ENCODE results near the gene SSH3. TPM values are rescaled to one million over a fixed set of nuclear protein-coding genes. Genes with fewer than 3 reads are reported as not detected.
A peak's percentile ranks its signal among the peaks of the same experiment; 100 is the strongest.

Gene SSH3
- total RNA-seq, 6 experiments from 2014 or later = 10.9 to 17.9 (median 14.5) TPM

DNA sequence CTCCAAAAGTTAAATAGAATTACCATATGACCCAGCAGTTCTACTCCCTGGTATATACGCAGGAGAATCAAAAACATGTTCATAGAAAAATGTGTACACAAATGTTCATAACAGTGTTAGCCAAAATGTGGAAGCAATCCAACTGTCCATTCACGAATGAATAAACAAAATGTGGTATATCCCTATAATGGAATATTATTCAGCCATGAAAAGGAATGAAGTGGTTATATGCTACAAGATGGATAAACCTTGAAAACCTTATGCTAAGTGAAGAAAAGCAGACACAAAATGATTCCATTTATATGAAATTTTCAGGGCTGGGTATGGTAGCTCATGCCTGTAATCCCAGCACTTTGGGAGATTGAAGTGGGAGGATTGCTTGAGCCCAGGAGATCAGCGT is 33.9 kb downstream of the SSH3 start:
- H3K9me3 ChIP-seq = no peaks in the 10 kb centered on the region
- intact Hi-C loops (cut with DNase I) = no loop called here
- 94% methylated on average over 3 of the region's 3 CpGs for WGBS (ENCODE audit: insufficient coverage, low coverage, low lambda C conversion rate, missing lambda C conversion rate)
- DNase-seq = no peak
- H3K4me3 ChIP-seq = no peak overlapping the region
- TF ChIP-seq CTCF (IDR thresholded peaks at IDR 0.05) = no peak
- no peak for TF ChIP-seq POLR2A (IDR thresholded peaks at IDR 0.05)
- H3K27me3 ChIP-seq = no peaks in the 10 kb centered on the region
- H3K4me1 ChIP-seq = no peaks in the 10 kb centered on the region
- no peaks in the 10 kb centered on the region for H3K36me3 ChIP-seq
- ATAC-seq = no peak
- H3K27ac ChIP-seq = no peak overlapping the region

- TF ChIP-seq CTCF (IDR thresholded peaks at IDR 0.05) (no peak), POLR2A (IDR thresholded peaks at IDR 0.05) (no peak)
- Histone ChIP-seq H3K4me1 (no peaks in the 10 kb centered on the region), H3K36me3 (no peaks in the 10 kb centered on the region), H3K27me3 (no peaks in the 10 kb centered on the region), H3K4me3 (no peak overlapping the region), H3K27ac (no peak overlapping the region), H3K9me3 (no peaks in the 10 kb centered on the region)
- 76% methylated on average over 3 of the region's 4 CpGs for whole genome bisulfite sequencing (ENCODE audit: insufficient coverage, low coverage, low lambda C conversion rate, missing lambda C conversion rate)
- no peak for DNase-seq
- ATAC-seq = no peak
- intact Hi-C loops (cut with DNase I) = no loop called here
These were observed 40.9 kb downstream of the SSH3 start for GRCh38 chr11:67344264-67344663.

- no peaks in the 10 kb centered on the region for H3K9me3 ChIP-seq
- no peaks in the 10 kb centered on the region for H3K4me1 ChIP-seq
- 79% methylated on average over 3 of the region's 8 CpGs for WGBS (ENCODE audit: insufficient coverage, low coverage, low lambda C conversion rate, missing lambda C conversion rate)
- H3K36me3 ChIP-seq = no peaks in the 10 kb centered on the region
- no peak overlapping the region for H3K4me3 ChIP-seq
- TF ChIP-seq CTCF (IDR thresholded peaks at IDR 0.05) (no peak), POLR2A (IDR thresholded peaks at IDR 0.05) (no peak)
- DNase-seq = no peak
- ATAC-seq = peak in 2 of 4 donors; percentile 7 to 16
- no peak overlapping the region for H3K27ac ChIP-seq
- H3K27me3 ChIP-seq = no peaks in the 10 kb centered on the region
- intact Hi-C loops (cut with DNase I) = loop anchor here in 1 of 2 donors (5.0 kb wide), 1 partner anchor 37 kb away; no protein-coding TSS in a partner anchor
These were observed 42.1 kb downstream of the SSH3 start for GRCh38 chr11:67345247-67345919.

- Histone ChIP-seq H3K9me3 (no peaks in the 10 kb centered on the region), H3K27me3 (no peaks in the 10 kb centered on the region), H3K4me1 (peaks cover 0 to 4% (median 2%) of the 10 kb centered on the region in 4 donors), H3K4me3 (no peak overlapping the region), H3K27ac (no peak overlapping the region), H3K36me3 (no peaks in the 10 kb centered on the region)
- TF ChIP-seq POLR2A (IDR thresholded peaks at IDR 0.05) (no peak), CTCF (IDR thresholded peaks at IDR 0.05) (peak; percentile 44 to 57 (median 52))
- intact Hi-C loops (cut with DNase I) = loop anchor here in 1 of 2 donors (5.0 kb wide), 1 partner anchor 36 kb away; no protein-coding TSS in a partner anchor
- 42% methylated on average over 5 of the region's 7 CpGs for WGBS (ENCODE audit: insufficient coverage, low coverage, low lambda C conversion rate, missing lambda C conversion rate)
- no peak for DNase-seq
- ATAC-seq = peak; percentile 22 to 73 (median 42)
These were observed 42.8 kb downstream of the SSH3 start for GRCh38 chr11:67345920-67346819.
